GM08714 (cell line): ENCODE measurements around the gene HEG1.

Source experiments
- H3K4me3 ChIP-seq: fragments of 200-500 bp; sonication (Bioruptor generic); 2 replicates; pipeline ENCODE4 v1.5.1; 2014; ENCODE audit warnings: mild to moderate bottlenecking, low read length, inconsistent platforms
- ZNF274 ChIP-seq: IDR thresholded peaks from 2 replicates; pipeline ENCODE4 v1.6.1; 2012; ENCODE audit warnings: mild to moderate bottlenecking, low read depth, low read length

The HEG1 gene

DNA sequence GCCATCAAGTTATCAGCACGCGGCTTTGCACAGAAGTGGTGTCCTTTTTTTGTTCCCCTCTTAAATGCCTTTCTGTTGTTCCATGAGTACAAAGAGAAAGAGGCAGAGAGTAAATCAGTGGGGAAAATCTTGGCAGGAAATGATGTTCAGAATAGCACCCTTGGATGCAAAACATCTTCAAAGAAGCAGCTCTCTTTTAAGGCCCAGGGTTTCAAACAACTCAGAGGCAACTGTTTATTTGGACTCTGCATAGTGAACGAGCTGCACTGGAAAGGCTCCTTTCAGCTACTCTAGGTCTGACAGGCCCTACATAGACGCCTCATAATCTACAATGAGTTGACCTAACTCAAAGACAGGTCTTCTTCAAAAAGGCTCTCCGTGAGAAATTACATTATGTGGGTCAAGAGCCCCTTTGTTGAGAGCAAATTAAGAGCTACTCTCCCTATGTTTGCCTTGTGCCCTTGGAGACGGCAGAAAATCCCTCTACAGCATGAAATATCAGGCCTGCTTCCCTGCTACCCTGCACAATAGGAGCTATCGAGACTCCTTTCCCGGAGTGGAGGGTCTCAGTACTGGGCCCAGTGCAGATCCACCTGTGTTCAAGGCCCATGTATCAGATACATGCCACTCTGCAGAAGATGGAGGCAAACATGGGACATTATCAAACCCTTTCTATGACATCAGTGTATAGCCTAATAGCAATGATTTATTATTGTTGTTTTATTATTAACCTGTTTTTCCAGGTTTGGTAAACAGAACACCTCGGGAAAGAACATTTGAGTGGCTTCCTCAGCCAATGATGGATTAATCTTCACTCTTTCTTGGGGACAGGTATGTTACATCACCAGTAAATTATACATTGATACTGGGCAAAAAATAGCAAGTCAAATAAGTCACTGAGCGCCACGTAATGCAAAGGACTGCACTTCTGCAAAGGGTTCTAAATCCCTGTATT lies 53.1 kb downstream of the HEG1 start:
- no peak for TF ChIP-seq ZNF274
- H3K4me3 ChIP-seq: no peak overlapping the region

DNA sequence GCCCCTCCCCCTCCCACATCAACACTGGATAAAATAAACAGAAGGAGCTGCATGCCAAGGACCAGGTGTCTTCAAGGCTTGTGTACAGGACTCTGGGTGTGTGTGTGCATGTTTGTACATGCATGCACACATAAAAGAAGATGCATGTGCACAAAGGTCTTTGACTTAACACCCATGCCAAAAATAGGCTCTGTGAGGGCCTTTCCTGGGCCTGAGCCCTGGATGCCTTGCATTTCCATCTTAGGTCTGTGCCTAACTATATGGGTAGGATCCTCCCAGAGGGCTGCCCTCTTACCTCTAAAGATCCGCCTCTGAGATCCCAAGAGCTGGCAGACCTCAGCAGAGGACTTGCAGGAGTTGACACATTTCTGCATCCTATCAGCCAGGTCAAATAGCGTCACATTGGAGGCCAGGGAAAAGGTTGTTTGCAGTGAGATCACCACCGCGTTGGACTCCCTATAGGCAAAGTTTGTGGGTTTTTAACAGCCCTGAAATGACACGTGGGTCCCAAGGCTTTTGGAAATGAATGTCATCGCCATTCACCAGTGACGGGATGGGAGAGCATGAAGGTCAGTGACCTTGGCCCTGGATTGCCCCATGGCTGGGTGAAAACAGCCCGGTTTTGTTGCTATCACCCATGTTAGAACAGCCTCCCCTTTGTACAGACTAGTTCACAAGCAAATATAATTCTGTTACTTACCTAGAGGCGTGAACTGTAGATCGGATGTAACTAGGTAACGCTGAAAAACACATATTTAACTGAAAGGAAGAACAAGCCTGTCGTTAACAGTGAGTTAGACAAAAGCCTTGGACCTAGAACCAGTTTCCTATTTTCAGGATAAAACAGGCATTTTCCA lies 54.0 kb downstream of the HEG1 start:
- H3K4me3 ChIP-seq: no peak overlapping the region
- TF ChIP-seq ZNF274: no peak

GRCh38 chr3:125000661-125001060 lies 55.1 kb downstream of the HEG1 start:
- no peak for TF ChIP-seq ZNF274

GRCh38 chr3:124999897-125000435 lies 55.8 kb downstream of the HEG1 start:
- no peak overlapping the region for H3K4me3 ChIP-seq
- TF ChIP-seq ZNF274: no peak

More at GRCh38 chr3:125000661-125001060, 55.1 kb downstream of the HEG1 start:
- H3K4me3 ChIP-seq: no peak overlapping the region

GRCh38 chr3:124999317-124999716 lies 56.5 kb downstream of the HEG1 start:
- no peak overlapping the region for H3K4me3 ChIP-seq
- TF ChIP-seq ZNF274: no peak

DNA sequence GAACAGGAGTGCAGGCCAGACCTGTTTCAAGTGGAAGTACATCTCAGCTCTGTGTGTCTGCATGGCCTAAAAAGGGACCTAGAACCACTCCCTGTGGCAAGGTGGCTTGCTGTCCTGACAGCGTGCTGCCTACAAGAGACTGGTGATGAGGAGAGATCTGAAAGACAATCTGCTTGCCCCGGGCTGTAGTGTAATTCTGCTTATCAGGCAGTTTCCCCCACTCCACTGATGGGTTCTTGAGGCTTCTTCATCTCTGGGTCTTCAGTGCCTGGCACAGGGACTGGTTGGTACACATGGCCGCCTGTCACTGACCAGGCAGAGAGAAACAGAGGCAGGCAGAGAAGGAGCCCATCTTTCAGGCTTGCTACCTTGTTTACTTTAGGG lies 57.6 kb downstream of the HEG1 start:
- no peak overlapping the region for H3K4me3 ChIP-seq
- no peak for TF ChIP-seq ZNF274

DNA sequence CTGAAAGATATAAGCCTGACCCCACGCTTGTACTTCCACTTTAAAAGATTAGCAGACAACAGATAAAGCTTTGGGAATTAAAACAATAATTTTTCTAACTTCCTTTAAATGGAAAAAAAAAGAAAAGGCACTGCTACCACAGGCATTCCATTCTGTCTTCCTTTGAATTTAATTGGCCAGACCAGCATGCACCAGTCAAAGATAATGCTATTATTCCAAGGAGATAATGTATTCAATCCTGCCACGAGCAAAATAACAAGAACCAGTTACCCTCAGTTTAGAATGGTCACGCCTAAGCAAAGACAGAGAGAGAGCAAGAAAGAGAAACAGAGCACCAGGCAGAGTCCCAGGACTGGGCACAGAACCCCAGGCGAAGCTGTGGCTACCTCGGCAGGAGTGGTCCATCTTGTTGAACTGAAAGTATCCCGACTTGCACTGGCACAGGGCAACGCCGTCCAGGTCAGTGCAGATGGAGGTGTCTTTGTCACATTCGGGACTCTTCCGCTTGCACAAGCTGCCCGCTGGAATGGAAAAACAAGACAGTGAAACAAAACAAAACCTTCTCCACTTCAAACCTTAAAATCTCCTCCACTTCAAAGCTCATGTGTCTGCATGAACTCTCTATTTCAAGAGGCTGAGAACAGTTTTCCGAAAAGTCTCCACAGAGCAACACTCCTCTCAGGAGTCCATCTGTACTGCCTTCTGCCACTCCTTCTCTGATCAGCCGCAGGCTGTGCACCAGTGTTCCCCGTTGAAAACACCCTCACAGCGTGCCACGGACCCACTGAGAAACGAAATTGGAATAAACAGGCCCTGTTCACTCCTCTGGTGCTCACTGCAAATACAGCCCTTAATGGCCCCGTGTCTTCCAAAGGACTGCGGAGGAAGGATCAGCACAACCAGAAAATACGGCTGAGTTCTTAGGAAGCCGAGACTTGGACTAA lies 58.2 kb downstream of the HEG1 start:
- H3K4me3 ChIP-seq: no peak overlapping the region
- no peak for TF ChIP-seq ZNF274

DNA sequence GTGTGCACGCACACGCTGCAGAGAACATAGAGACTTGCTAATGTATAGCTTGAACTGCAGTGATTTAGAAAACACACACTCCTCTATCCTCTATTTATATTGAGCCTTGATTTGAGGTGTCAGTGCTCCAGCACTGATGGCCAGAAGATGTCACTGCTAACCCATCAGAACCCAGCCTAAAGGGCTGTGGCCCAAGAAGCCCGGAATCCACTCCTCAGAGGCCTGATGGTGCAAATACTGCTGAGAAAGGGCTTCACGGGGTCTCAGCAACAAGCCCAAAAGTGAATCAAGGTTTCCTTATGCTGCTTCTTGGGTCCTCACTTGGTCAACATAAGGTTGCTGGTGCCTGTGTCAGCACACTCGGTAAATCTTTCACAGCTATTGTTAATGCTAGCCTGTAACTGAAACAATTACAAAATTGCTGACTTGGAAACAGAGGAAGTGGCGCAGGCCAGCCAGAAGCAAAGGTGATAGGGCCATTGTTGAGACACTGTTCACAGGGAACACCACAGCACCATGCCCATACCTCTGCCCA lies 60.3 kb downstream of the HEG1 start:
- H3K4me3 ChIP-seq: no peak overlapping the region
- TF ChIP-seq ZNF274: no peak

DNA sequence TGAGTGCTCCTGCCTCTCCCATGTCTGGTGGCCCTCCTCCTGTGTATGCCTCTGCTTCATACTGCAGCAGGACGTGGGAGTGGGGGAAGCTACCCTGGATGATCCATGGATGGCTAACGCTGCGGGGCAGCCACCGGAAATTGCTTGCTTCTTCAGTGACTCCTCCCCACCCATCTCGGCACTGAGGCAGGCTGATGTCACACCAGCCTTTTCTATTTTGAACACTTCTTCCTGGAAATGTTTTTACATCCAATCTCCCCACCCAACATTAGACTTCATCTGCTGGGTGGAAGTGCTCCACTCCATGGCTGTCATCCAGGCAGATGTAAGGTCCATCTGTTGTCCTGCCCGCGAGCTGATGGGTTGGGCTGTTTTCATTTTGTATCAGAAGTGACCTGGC lies 62.3 kb downstream of the HEG1 start:
- H3K4me3 ChIP-seq: no peak overlapping the region
- TF ChIP-seq ZNF274: no peak

- no peak overlapping the region for H3K4me3 ChIP-seq
- no peak for TF ChIP-seq ZNF274
These were observed 63.8 kb downstream of the HEG1 start for GRCh38 chr3:124992041-124992440.

DNA sequence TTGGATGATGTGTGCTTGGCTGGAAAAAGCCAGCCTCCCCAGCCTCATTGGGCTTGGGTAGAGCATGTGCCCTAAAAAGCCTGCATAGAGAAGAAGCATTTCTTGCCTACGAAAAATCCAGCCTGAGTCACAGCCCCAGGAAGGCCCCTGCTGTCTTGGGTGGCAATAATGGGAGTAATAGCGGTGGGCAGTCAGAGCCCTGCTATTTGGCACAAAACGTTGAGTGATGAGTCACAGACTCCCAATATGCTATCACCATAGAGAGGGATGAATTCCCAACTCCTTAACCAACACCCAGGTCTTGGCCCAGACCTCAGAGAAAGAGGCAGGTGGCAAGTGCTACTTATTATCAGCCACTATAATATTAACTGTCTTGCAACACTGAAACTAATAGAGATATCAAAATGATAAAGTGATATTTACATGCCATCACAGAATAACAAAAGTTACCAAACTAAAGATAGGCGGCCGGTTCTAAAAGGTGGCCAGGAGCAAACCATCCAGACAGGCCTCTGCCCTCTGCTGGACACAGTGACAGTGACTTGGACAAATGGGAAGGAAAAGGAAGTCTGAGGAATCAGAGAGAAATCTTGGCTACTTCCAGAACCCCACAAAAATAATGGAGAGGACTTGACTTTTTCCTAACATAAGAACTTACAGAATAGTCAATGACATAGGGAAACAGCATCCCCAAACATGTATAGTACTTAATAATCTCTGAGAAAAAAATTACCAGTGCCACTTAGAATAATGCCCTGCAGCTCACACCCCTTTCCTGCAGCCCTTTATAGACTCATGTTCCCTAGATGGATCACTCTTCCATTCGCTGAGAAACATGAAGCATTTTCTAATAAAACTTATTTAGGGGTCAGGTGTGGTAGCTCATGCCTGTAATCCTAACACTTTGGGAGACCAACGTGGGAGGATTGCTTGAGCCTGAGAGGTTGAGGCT lies 69.3 kb downstream of the HEG1 start:
- H3K4me3 ChIP-seq: no peak overlapping the region
- no peak for TF ChIP-seq ZNF274

- TF ChIP-seq ZNF274: no peak
- H3K4me3 ChIP-seq: no peak overlapping the region
These were observed 70.4 kb downstream of the HEG1 start for GRCh38 chr3:124985349-124985748.
